SK-N-SH (cell line): ENCODE measurements around the gene OR51E2.

Source experiments
- CTCF ChIP-seq: fragments of 200-600 bp; sonication (generic); IDR thresholded peaks from 2 replicates; pipeline ENCODE4 v1.6.1; 2017; ENCODE audit warnings: antibody characterized with exemption, mild to moderate bottlenecking, moderate library complexity
- EZH2phosphoT487 ChIP-seq: fragments of 200-600 bp; sonication (generic); IDR thresholded peaks from 2 replicates; pipeline ENCODE4 v1.6.1; 2017; ENCODE audit warnings: low read depth, mixed run types, mild to moderate bottlenecking, antibody characterized with exemption, moderate library complexity, borderline replicate concordance
- NFIC ChIP-seq: IDR thresholded peaks from 2 replicates; pipeline ENCODE4 v1.4.0; 2012; ENCODE audit warnings: borderline replicate concordance
- NRF1 ChIP-seq: IDR thresholded peaks from 2 replicates; pipeline ENCODE4 v1.6.1; 2012; ENCODE audit warnings: low read depth, mild to moderate bottlenecking, low read length
- POLR2AphosphoS5 ChIP-seq: IDR thresholded peaks from 2 replicates; pipeline ENCODE4 v1.6.1; 2012; ENCODE audit warnings: low read depth, low read length
- RAD21 ChIP-seq: IDR thresholded peaks from 2 replicates; pipeline ENCODE4 v1.6.1; 2012; ENCODE audit warnings: mild to moderate bottlenecking, low read length
- REST ChIP-seq: IDR thresholded peaks from 2 replicates; pipeline ENCODE4 v1.6.1; 2012; ENCODE audit warnings: mild to moderate bottlenecking, low read depth, low read length, moderate library complexity
- SMC3 ChIP-seq: IDR thresholded peaks from 2 replicates; pipeline ENCODE4 v1.6.1; 2012; ENCODE audit warnings: low read depth, low read length, improper control_type of control experiment
- TAF1 ChIP-seq: IDR thresholded peaks from 2 replicates; pipeline ENCODE4 v1.6.1; 2012; ENCODE audit warnings: low read depth, mild to moderate bottlenecking, low read length, moderate library complexity, borderline replicate concordance
- TEAD4 ChIP-seq: IDR thresholded peaks from 2 replicates; pipeline ENCODE4 v1.4.0; 2012; ENCODE audit warnings: mild to moderate bottlenecking, borderline replicate concordance; ENCODE audit not compliant: insufficient read depth
- TF ChIP-seq, protein P1 (sequence below): IDR thresholded peaks from 2 replicates; pipeline ENCODE4 v1.4.0; 2012; ENCODE audit warnings: low read depth, borderline replicate concordance

- TF ChIP-seq CTCF (no peak), EZH2phosphoT487 (no peak), TAF1 (no peak), POLR2AphosphoS5 (no peak), REST (no peak), NRF1 (no peak), RAD21 (no peak), NFIC (no peak), SMC3 (no peak), TEAD4 (no peak)
- TF ChIP-seq, protein P1, sequence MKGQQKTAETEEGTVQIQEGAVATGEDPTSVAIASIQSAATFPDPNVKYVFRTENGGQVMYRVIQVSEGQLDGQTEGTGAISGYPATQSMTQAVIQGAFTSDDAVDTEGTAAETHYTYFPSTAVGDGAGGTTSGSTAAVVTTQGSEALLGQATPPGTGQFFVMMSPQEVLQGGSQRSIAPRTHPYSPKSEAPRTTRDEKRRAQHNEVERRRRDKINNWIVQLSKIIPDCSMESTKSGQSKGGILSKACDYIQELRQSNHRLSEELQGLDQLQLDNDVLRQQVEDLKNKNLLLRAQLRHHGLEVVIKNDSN, result no peak
Observed at GRCh38 chr11:4697585-4697984, at the start of gene OR51E2.
